RPMI7951 (cell line): ENCODE data around the gene SFXN5. TPM values are rescaled to one million over a fixed set of nuclear protein-coding genes. Genes with fewer than 3 reads are reported as not detected.
A peak's percentile ranks its signal among the peaks of the same experiment; 100 is the strongest.

Experiments used
- DNase-seq: peaks from one replicate; pipeline ENCODE4 v3.0.0-alpha.2; 2012; ENCODE audit warnings: low read depth
- total RNA-seq: library from RNA; depleted of rRNA; stranded (reverse); fragments of >200 nt; shearing (Covaris generic); gene quantifications from 2 replicates; pipeline ENCODE4 v1.2.3, GENCODE V29; 2014

SFXN5 gene
- total RNA-seq, 1 experiment from 2014 or later: 8.7 TPM

GRCh38 chr2:72942293-72942692 is 129.2 kb downstream of the SFXN5 start:
- DNase-seq: no peak

GRCh38 chr2:72940786-72941185 is 130.7 kb downstream of the SFXN5 start:
- no peak for DNase-seq

GRCh38 chr2:72940361-72940760 is 131.2 kb downstream of the SFXN5 start:
- DNase-seq: no peak

- DNase-seq: no peak
Measured at GRCh38 chr2:72938455-72938854, 133.1 kb downstream of the SFXN5 start.

- DNase-seq: no peak
Measured at GRCh38 chr2:72937356-72937669, 134.2 kb downstream of the SFXN5 start.

GRCh38 chr2:72936660-72937355 is 134.7 kb downstream of the SFXN5 start:
- DNase-seq: no peak

GRCh38 chr2:72935611-72935957 is 135.9 kb downstream of the SFXN5 start:
- no peak for DNase-seq

GRCh38 chr2:72934683-72935610 is 136.6 kb downstream of the SFXN5 start:
- DNase-seq: peak; percentile 26

- DNase-seq: no peak
Measured at GRCh38 chr2:72933646-72934151, 137.8 kb downstream of the SFXN5 start.

GRCh38 chr2:72933207-72933606 is 138.3 kb downstream of the SFXN5 start:
- DNase-seq: no peak

- DNase-seq: no peak
Measured at GRCh38 chr2:72932805-72933204, 138.7 kb downstream of the SFXN5 start.

GRCh38 chr2:72932045-72932740 is 139.3 kb downstream of the SFXN5 start:
- DNase-seq: peak; percentile 46

GRCh38 chr2:72931280-72931910 is 140.1 kb downstream of the SFXN5 start:
- peak; percentile 47 for DNase-seq

GRCh38 chr2:72929010-72929409 is 142.5 kb downstream of the SFXN5 start:
- no peak for DNase-seq

- DNase-seq: no peak
Measured at GRCh38 chr2:72927619-72928550, 143.6 kb downstream of the SFXN5 start.

GRCh38 chr2:72926811-72927465 is 144.6 kb downstream of the SFXN5 start:
- DNase-seq: no peak

- DNase-seq: no peak
Measured at GRCh38 chr2:72926368-72926767, 145.1 kb downstream of the SFXN5 start.

GRCh38 chr2:72925328-72925943 is 146.1 kb downstream of the SFXN5 start:
- DNase-seq: no peak

- DNase-seq: no peak
Measured at GRCh38 chr2:72924353-72925240, 146.9 kb downstream of the SFXN5 start.
